ENCODE results near the gene TRMT10B. TPM values are rescaled to one million over a fixed set of nuclear protein-coding genes. Genes with fewer than 3 reads are reported as not detected.

The TRMT10B gene
- total and polyA plus RNA-seq, 2 experiments from 2014 or later = 1.5 to 6.0 TPM

DNA sequence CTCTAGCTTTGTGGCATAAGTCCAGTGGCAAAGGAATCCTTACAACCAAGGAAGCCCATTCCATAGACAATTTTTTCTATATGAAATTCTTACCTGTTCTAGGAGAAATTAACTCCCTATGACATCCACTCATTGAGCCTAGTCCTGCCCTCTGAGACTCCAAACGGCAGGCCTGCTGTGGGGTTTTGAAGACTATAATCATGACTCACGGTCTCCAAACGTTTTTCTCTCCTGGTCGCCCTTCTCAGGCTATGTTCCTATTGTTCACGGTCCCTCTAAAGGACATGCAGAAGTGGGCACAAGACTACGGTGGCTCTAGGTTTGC lies 30.6 kb downstream of the TRMT10B start:
- H3K4me3 ChIP-seq = peak overlapping the region; percentile 99
- peak overlapping the region; percentile 100 for H3K4me2 ChIP-seq (ENCODE audit: unreplicated experiment)
- 1 to 3% methylated on average over 6 of the region's 6 CpGs for WGBS, 2 experiments (ENCODE audit: low coverage in 1 of 2, low lambda C conversion rate in 2 of 2, missing lambda C conversion rate in 2 of 2)
- H3K36me3 ChIP-seq (ENCODE audit: low read depth) = peaks cover 32% of the 10 kb centered on the region
- no peaks in the 10 kb centered on the region for H3K9me3 ChIP-seq (ENCODE audit: low read depth)
- H3K79me2 ChIP-seq (ENCODE audit: insufficient read depth) = peaks cover 65% of the 10 kb centered on the region
- in situ Hi-C loops (cut with MboI) = no loop called here
- TF ChIP-seq EZH2phosphoT487 (IDR thresholded peaks at IDR 0.05; ENCODE audit: insufficient read depth, low read depth) (no peak), EZH2 (IDR thresholded peaks at IDR 0.05; ENCODE audit: insufficient read depth, poor library complexity, severe bottlenecking) (no peak)
- H3K27me3 ChIP-seq (replicated peaks; ENCODE audit: insufficient read depth) = no peaks in the 10 kb centered on the region
- DNase-seq = peak; percentile 73
- peak overlapping the region; percentile 71 for H3K27ac ChIP-seq
- no peaks in the 10 kb centered on the region for H4K20me1 ChIP-seq (ENCODE audit: insufficient read depth)
- H3K9me2 ChIP-seq (ENCODE audit: insufficient read depth) = no peaks in the 10 kb centered on the region
- peak overlapping the region; percentile 94 for H3K9ac ChIP-seq
- peaks cover 11% of the 10 kb centered on the region for H3K4me1 ChIP-seq (ENCODE audit: insufficient read depth)
- H3F3A ChIP-seq (ENCODE audit: insufficient read depth) = peaks cover 7% of the 10 kb centered on the region
- H2AFZ ChIP-seq = peak overlapping the region; percentile 99

DNA sequence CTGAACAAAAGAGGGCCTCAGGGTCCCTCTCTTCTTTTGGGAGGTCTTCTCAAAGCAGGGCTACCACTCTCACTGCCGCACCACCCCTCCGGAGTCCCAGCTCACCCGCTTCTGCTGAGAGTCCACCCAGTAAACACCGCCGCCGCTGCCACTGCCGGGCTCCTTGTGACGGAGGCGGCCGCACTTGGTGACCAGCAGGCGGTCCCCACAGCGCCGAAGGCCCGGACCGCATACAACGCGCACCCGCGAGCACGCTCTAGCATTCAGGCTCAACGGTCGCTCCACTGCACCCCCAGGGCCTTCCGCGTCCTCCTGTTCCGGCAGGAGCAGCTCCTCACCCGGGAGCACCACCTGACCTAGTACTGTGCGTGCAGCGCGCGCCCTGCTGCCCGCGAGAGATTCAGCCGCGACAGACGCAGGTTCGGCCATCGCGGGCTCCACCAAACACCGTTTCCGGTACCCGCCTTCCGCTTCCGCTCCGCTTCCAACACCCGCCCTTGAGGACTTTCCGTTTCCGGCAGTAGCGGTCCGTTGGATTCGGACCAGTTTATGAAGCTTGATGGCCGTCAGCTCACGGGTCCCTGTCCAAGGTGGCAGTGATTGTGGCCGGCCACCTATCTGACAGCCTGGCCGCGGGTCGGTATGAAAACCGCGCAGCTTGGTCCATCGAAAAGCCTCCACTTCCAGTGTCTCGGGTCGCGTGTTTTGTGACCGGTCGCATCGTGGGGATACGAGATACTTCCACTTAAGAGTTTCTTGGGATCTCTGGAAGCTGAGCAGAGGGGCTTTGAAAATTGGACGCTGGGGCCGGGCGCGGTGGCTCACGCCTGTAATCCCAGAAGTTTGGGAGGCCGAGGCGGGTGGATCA lies 31.2 kb downstream of the TRMT10B start, which contains the start of gene EXOSC3:
Gene EXOSC3, minus strand, starts transcription at position 449 of the 868 bp plus-strand sequence. Its CDS starts 20 bp downstream, at position 429.
- peak within 1 kb of the TSS; percentile 94 for H3K9ac ChIP-seq
- in situ Hi-C loops (cut with MboI) = no loop called here
- peaks cover 59% of the 10 kb centered on the region for H3K79me2 ChIP-seq (ENCODE audit: insufficient read depth)
- DNase-seq = peak; percentile 99
- H3K9me3 ChIP-seq (ENCODE audit: low read depth) = no peaks in the 10 kb centered on the region
- H3K36me3 ChIP-seq (ENCODE audit: low read depth) = peaks cover 26% of the 10 kb centered on the region
- H3K4me3 ChIP-seq = peak within 1 kb of the TSS; percentile 99
- peak within 1 kb of the TSS; percentile 100 for H3K4me2 ChIP-seq (ENCODE audit: unreplicated experiment)
- H3K27ac ChIP-seq = peak within 1 kb of the TSS; percentile 71
- H3K27me3 ChIP-seq (replicated peaks; ENCODE audit: insufficient read depth) = no peaks in the 10 kb centered on the region
- H3F3A ChIP-seq (ENCODE audit: insufficient read depth) = peaks cover 1% of the 10 kb centered on the region; the same call in 1 of the 2 replicates
- H4K20me1 ChIP-seq (ENCODE audit: insufficient read depth) = no peaks in the 10 kb centered on the region
- no peaks in the 10 kb centered on the region for H3K9me2 ChIP-seq (ENCODE audit: insufficient read depth)
- peaks cover 11% of the 10 kb centered on the region for H3K4me1 ChIP-seq (ENCODE audit: insufficient read depth)
- 1 to 2% methylated on average over 65 to 73 of the region's 73 CpGs for WGBS, 2 experiments (ENCODE audit: low coverage in 1 of 2, low lambda C conversion rate in 2 of 2, missing lambda C conversion rate in 2 of 2)
- H2AFZ ChIP-seq = peak within 1 kb of the TSS; percentile 99
- TF ChIP-seq EZH2phosphoT487 (IDR thresholded peaks at IDR 0.05; ENCODE audit: insufficient read depth, low read depth) = no peak
- no peak for TF ChIP-seq EZH2 (IDR thresholded peaks at IDR 0.05; ENCODE audit: insufficient read depth, poor library complexity, severe bottlenecking)

DNA sequence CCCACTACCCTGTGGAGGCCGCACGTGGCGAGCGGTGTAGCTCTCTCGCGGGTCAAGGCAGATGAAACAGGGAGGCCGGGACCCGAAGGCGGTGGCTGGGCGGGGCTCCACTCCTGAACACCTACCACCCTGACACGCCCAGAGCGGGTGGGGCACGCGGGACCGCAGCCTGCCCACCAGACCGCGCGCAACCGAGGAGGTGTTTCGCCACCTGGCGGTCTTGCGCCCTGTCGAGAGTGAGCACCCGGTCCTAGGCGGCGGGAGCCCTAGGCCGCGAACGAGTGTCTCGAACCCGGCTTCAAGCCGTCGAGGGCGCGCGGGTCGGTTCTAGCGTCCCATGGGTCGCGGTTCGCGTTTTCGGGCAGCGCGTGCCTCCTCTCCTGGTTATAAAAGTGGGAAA lies 33.5 kb downstream of the TRMT10B start:
- Histone ChIP-seq H3K9ac (no peak overlapping the region), H3K9me3 (ENCODE audit: low read depth) (no peaks in the 10 kb centered on the region), H2AFZ (no peak overlapping the region), H3K9me2 (ENCODE audit: insufficient read depth) (no peaks in the 10 kb centered on the region), H3K27me3 (replicated peaks; ENCODE audit: insufficient read depth) (no peaks in the 10 kb centered on the region), H3K79me2 (ENCODE audit: insufficient read depth) (peaks cover 39% of the 10 kb centered on the region), H3K4me2 (ENCODE audit: unreplicated experiment) (no peak overlapping the region), H4K20me1 (ENCODE audit: insufficient read depth) (no peaks in the 10 kb centered on the region), H3F3A (ENCODE audit: insufficient read depth) (no peaks in the 10 kb centered on the region), H3K27ac (no peak overlapping the region), H3K4me1 (ENCODE audit: insufficient read depth) (peaks cover 11% of the 10 kb centered on the region), H3K36me3 (ENCODE audit: low read depth) (peaks cover 11% of the 10 kb centered on the region), H3K4me3 (no peak overlapping the region)
- in situ Hi-C loops (cut with MboI) = no loop called here
- no peak for DNase-seq
- TF ChIP-seq EZH2phosphoT487 (IDR thresholded peaks at IDR 0.05; ENCODE audit: insufficient read depth, low read depth) (no peak), EZH2 (IDR thresholded peaks at IDR 0.05; ENCODE audit: insufficient read depth, poor library complexity, severe bottlenecking) (no peak)
- WGBS, 2 experiments (ENCODE audit: low coverage in 1 of 2, low lambda C conversion rate in 2 of 2, missing lambda C conversion rate in 2 of 2) = 70 to 73% methylated on average over 43 to 45 of the region's 45 CpGs

DNA sequence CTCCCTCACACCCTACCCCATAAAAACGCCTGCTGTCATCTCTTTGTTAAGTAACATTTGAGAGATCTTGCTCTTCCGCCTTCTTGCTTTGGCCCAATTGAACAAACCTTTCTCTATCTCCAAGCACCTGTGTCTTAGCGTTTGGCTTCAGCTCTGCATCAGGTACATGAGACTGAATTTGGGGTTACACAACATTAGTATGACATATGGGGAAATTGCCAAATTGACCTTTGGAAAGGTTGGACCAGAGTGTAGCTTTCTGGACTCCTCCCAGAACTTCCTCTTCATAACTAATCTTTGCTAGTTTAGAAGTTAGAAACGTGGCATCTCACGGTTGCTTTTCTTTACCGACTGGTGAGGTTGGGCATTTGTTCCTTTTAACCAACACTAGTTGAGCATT lies 34.7 kb downstream of the TRMT10B start:
- H3K27me3 ChIP-seq (replicated peaks; ENCODE audit: insufficient read depth) = no peaks in the 10 kb centered on the region
- in situ Hi-C loops (cut with MboI) = no loop called here
- no peak overlapping the region for H3K9ac ChIP-seq
- no peak for TF ChIP-seq EZH2phosphoT487 (IDR thresholded peaks at IDR 0.05; ENCODE audit: insufficient read depth, low read depth)
- H3K9me2 ChIP-seq (ENCODE audit: insufficient read depth) = no peaks in the 10 kb centered on the region
- no peak for DNase-seq
- H3K4me3 ChIP-seq = no peak overlapping the region
- 55 to 61% methylated on average over 6 of the region's 6 CpGs for WGBS, 2 experiments (ENCODE audit: low coverage in 1 of 2, low lambda C conversion rate in 2 of 2, missing lambda C conversion rate in 2 of 2)
- peaks cover 26% of the 10 kb centered on the region for H3K79me2 ChIP-seq (ENCODE audit: insufficient read depth)
- no peaks in the 10 kb centered on the region for H3K9me3 ChIP-seq (ENCODE audit: low read depth)
- peaks cover 9% of the 10 kb centered on the region for H3K4me1 ChIP-seq (ENCODE audit: insufficient read depth)
- no peaks in the 10 kb centered on the region for H4K20me1 ChIP-seq (ENCODE audit: insufficient read depth)
- H3K4me2 ChIP-seq (ENCODE audit: unreplicated experiment) = no peak overlapping the region
- H3K27ac ChIP-seq = no peak overlapping the region
- no peak overlapping the region for H2AFZ ChIP-seq
- H3F3A ChIP-seq (ENCODE audit: insufficient read depth) = no peaks in the 10 kb centered on the region
- H3K36me3 ChIP-seq (ENCODE audit: low read depth) = no peaks in the 10 kb centered on the region
